ENCODE results near the gene EID2. TPM values are rescaled to one million over a fixed set of nuclear protein-coding genes. Genes with fewer than 3 reads are reported as not detected.

Gene EID2
- total and polyA plus RNA-seq, 2 of the 8 experiments (the other 6 are each of a cell fraction or from before 2014, with no cell fraction given): 7.8 to 29.6 TPM

DNA sequence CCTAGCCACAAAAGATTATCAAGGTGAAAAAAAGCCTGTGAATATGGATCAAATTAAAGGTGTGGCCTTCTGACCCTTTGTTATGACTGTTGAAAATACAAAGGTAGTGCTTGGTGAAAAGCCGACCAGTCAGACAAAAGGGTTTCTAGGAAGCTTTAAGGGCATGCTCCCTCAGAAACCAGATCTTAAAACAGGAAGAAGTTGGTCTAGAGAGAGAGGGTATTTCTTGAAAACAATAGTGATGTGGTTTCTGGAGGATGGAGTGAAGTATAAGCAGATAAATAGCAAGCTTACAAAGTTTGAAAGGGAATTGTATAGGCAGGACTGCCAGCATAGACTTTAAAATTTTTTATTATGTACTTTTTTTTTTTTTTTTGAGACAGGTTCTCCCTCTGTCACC, 5.0 kb upstream of the EID2 start:
- no peak overlapping the region for H3K27ac ChIP-seq (ENCODE audit: low read depth, low read length)
- POLR2A ChIA-PET (ENCODE audit: partially characterized antibody): interaction anchor here (0.6 kb wide), 1 partner anchor 85 kb away, joined by 4 read pairs; no protein-coding TSS in a partner anchor
- H2AFZ ChIP-seq (ENCODE audit: low read length): no peak overlapping the region
- H4K5ac ChIP-seq (ENCODE audit: insufficient read length, low read depth, low read length): no peak overlapping the region
- H2BK20ac ChIP-seq (ENCODE audit: low read length): no peak overlapping the region
- H4K20me1 ChIP-seq (replicated peaks in 1 of 2; ENCODE audit: control insufficient read depth in 1 of 2, insufficient read depth in 2 of 2, low read length in 2 of 2): no peaks in the 10 kb centered on the region
- no peak overlapping the region for H3K4me2 ChIP-seq (ENCODE audit: insufficient read depth in 1 of 2, low read depth in 2 of 2, low read length in 2 of 2)
- no peak overlapping the region for H3K9ac ChIP-seq (replicated peaks in 1 of 4; ENCODE audit: extremely low read depth in 1 of 4, low read depth in 3 of 4, low read length in 3 of 4)
- H3K79me1 ChIP-seq (ENCODE audit: low read depth, low read length): no peaks in the 10 kb centered on the region
- H3K27me3 ChIP-seq (replicated peaks in 1 of 4; ENCODE audit: control insufficient read depth in 3 of 4, extremely low read depth in 1 of 4, insufficient read depth in 3 of 4, low read length in 3 of 4): no peaks in the 10 kb centered on the region
- DNase-seq (ENCODE audit: low read depth in 1 of 2, low spot score in 2 of 2) (no peak), FAIRE-seq (no peak)
- H3K14ac ChIP-seq (ENCODE audit: insufficient read length): no peak overlapping the region
- H2BK15ac ChIP-seq (ENCODE audit: low read length): no peak overlapping the region
- no peaks in the 10 kb centered on the region for H3K36me3 ChIP-seq (ENCODE audit: control insufficient read depth in 2 of 4, insufficient read depth in 4 of 4, low read length in 3 of 4)
- H4K8ac ChIP-seq (ENCODE audit: extremely low read depth, insufficient read depth, low read length): no peak overlapping the region
- H3K4ac ChIP-seq (replicated peaks; ENCODE audit: insufficient read length, low read depth, low read length): no peak overlapping the region
- H3K23ac ChIP-seq (ENCODE audit: insufficient read length): no peak overlapping the region
- no peak overlapping the region for H4K91ac ChIP-seq (replicated peaks; ENCODE audit: insufficient read length, low read length)
- H3K23me2 ChIP-seq (ENCODE audit: low read depth, low read length): no peaks in the 10 kb centered on the region
- H2AK5ac ChIP-seq (ENCODE audit: low read depth, low read length): no peak overlapping the region
- CTCF ChIA-PET (ENCODE audit: partially characterized antibody): interaction anchor here (0.9 to 1.3 kb wide), 2 partner anchors 12 to 83 kb away, joined by 3 to 7 read pairs; partner anchors contain the start of gene EID2B
- H3K18ac ChIP-seq (ENCODE audit: extremely low read depth, low read length): no peak overlapping the region
- H3K4me1 ChIP-seq (replicated peaks in 1 of 4; ENCODE audit: control insufficient read depth in 3 of 4, insufficient read depth in 4 of 4, low read length in 3 of 4): peaks cover 0 to 4% (median under 1%) of the 10 kb centered on the region in 4 experiments; a peak in 3 of 7 replicates
- no peak overlapping the region for H2BK12ac ChIP-seq (ENCODE audit: low read depth, low read length)
- no peak overlapping the region for H3K4me3 ChIP-seq (ENCODE audit: extremely low read depth in 1 of 4, insufficient read depth in 2 of 4, low read depth in 3 of 4, low read length in 4 of 4)
- H3K56ac ChIP-seq (replicated peaks; ENCODE audit: insufficient read length, low read depth, low read length): no peak overlapping the region
- no peaks in the 10 kb centered on the region for H3K9me3 ChIP-seq (ENCODE audit: insufficient read depth in 2 of 2, low read depth in 1 of 2, low read length in 1 of 2)
- H2BK120ac ChIP-seq (replicated peaks; ENCODE audit: low read depth, low read length): no peak overlapping the region
- H2BK5ac ChIP-seq (ENCODE audit: low read depth, low read length): no peak overlapping the region
- 78% methylated on average over 1 of the region's 1 CpG; no CpG with 5 or more reads in 1 of the 2 experiments for WGBS, 2 experiments (ENCODE audit: extremely low coverage in 1 of 2, insufficient coverage in 1 of 2, insufficient read length in 1 of 2, insufficient replicate concordance in 2 of 2, low coverage in 1 of 2, low lambda C conversion rate in 2 of 2, missing lambda C conversion rate in 1 of 2)
- H3K79me2 ChIP-seq (ENCODE audit: control insufficient read depth in 1 of 2, insufficient read depth in 2 of 2, low read length in 2 of 2): no peaks in the 10 kb centered on the region
- no peak for TF ChIP-seq TEAD4 (IDR thresholded peaks at IDR 0.05; ENCODE audit: low read depth, low read length)
- no peak for TF ChIP-seq EP300 (IDR thresholded peaks at IDR 0.05; ENCODE audit: borderline replicate concordance in 1 of 2, low read depth in 2 of 2, low read length in 2 of 2)
- no peak for TF ChIP-seq SUZ12 (IDR thresholded peaks at IDR 0.05; ENCODE audit: low read length)
- no peak for TF ChIP-seq HDAC6 (IDR thresholded peaks at IDR 0.05; ENCODE audit: low read depth, low read length)
- TF ChIP-seq TAF1 (IDR thresholded peaks at IDR 0.05; ENCODE audit: low read depth, low read length): no peak
- TF ChIP-seq BRCA1 (IDR thresholded peaks at IDR 0.05; ENCODE audit: low read depth, low read length): no peak
- TF ChIP-seq, protein P1, sequence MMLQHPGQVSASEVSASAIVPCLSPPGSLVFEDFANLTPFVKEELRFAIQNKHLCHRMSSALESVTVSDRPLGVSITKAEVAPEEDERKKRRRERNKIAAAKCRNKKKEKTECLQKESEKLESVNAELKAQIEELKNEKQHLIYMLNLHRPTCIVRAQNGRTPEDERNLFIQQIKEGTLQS (IDR thresholded peaks at IDR 0.05; ENCODE audit: insufficient read depth, low read depth, low read length): no peak
- no peak for TF ChIP-seq CBX8 (IDR thresholded peaks at IDR 0.05; ENCODE audit: borderline replicate concordance, low read depth, low read length)
- no peak for TF ChIP-seq JUN (IDR thresholded peaks at IDR 0.05; ENCODE audit: low read depth, low read length)
- TF ChIP-seq FOSL1 (IDR thresholded peaks at IDR 0.05; ENCODE audit: insufficient read depth, low read depth, low read length): no peak
- no peak for TF ChIP-seq POLR2A (IDR thresholded peaks at IDR 0.05; ENCODE audit: control extremely low read depth in 1 of 2, low read depth in 2 of 2, low read length in 2 of 2)
- TF ChIP-seq RBBP5 (IDR thresholded peaks at IDR 0.05; ENCODE audit: borderline replicate concordance, low read depth, low read length): no peak
- no peak for TF ChIP-seq CEBPB (IDR thresholded peaks at IDR 0.05; ENCODE audit: low read depth, low read length)
- no peak for TF ChIP-seq CHD2 (IDR thresholded peaks at IDR 0.05; ENCODE audit: low read length)
- no peak for TF ChIP-seq NRF1 (IDR thresholded peaks at IDR 0.05; ENCODE audit: low read depth, low read length)
